ENCODE measurements around the gene MMAB. TPM values are rescaled to one million over a fixed set of nuclear protein-coding genes. Genes with fewer than 3 reads are reported as not detected.

The MMAB gene
- total and polyA plus RNA-seq, 5 donors = 37.0 to 50.7 (median 43.4) TPM

GRCh38 chr12:109512608-109513007 lies 60.7 kb downstream of the MMAB start:
- Histone ChIP-seq H3K27ac (ENCODE audit: low read length) (no peak overlapping the region), H3K4me1 (ENCODE audit: control insufficient read depth, insufficient read depth, low read length) (no peaks in the 10 kb centered on the region), H3K27me3 (ENCODE audit: control insufficient read depth, insufficient read depth) (no peaks in the 10 kb centered on the region), H3K9me3 (ENCODE audit: control insufficient read depth, low read length) (no peaks in the 10 kb centered on the region), H3K4me3 (ENCODE audit: low read length) (no peak overlapping the region)
- DNase-seq (no peak), ATAC-seq (no peak)
- intact Hi-C loops (cut with DNase I) = loop anchor here in 1 of 4 donors (10.0 kb wide), 1 partner anchor 62 kb away; the partner anchor contains the start of genes MMAB and MVK
- 78% methylated on average over 1 of the region's 1 CpG for WGBS

- DNase-seq (peak in 2 of 3 donors; percentile 62 to 79), ATAC-seq (peak; percentile 66 to 87)
- WGBS = 65% methylated on average over 15 of the region's 15 CpGs
- H3K9me3 ChIP-seq (ENCODE audit: control insufficient read depth, low read length) = no peaks in the 10 kb centered on the region
- no peak overlapping the region for H3K4me3 ChIP-seq (ENCODE audit: low read length)
- no peaks in the 10 kb centered on the region for H3K27me3 ChIP-seq (ENCODE audit: control insufficient read depth, insufficient read depth)
- peak overlapping the region; percentile 60 for H3K27ac ChIP-seq (ENCODE audit: low read length)
- intact Hi-C loops (cut with DNase I) = loop anchor here in 1 of 4 donors (10.0 kb wide), 1 partner anchor 65 kb away; the partner anchor contains the start of genes MMAB and MVK
- no peaks in the 10 kb centered on the region for H3K4me1 ChIP-seq (ENCODE audit: control insufficient read depth, insufficient read depth, low read length)
These were observed 63.1 kb downstream of the MMAB start for GRCh38 chr12:109510196-109510595.

DNA sequence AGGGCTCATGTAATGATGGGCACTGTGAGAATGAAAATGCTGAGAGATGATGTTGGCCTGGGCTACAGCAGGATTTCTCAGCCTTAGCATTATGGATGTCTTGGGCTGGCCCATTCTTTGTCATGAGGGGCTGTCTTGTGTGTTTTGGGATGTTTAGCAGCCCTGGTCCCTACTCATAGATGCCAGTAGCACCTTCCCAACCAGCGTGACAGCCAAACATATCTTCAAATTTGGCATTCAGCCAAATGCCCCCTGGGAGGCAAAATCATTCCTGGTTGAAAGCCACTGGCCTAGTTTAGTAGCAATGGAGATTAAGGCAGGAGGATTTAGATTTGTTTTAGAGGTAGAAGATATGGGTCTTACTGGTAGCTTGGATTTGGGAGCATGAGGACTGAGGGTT lies 69.2 kb downstream of the MMAB start:
- Histone ChIP-seq H3K27me3 (ENCODE audit: control insufficient read depth, insufficient read depth) (no peaks in the 10 kb centered on the region), H3K27ac (ENCODE audit: low read length) (no peak overlapping the region), H3K9me3 (ENCODE audit: control insufficient read depth, low read length) (no peaks in the 10 kb centered on the region), H3K4me1 (ENCODE audit: control insufficient read depth, insufficient read depth, low read length) (no peaks in the 10 kb centered on the region), H3K4me3 (ENCODE audit: low read length) (no peak overlapping the region)
- DNase-seq (no peak), ATAC-seq (no peak)
- intact Hi-C loops (cut with DNase I) = no loop called here
- WGBS = 31% methylated on average over 1 of the region's 1 CpG

Other genes starting within 250 kb of the MMAB start
- gene MYO1H, start 225.6 kb downstream of the MMAB start, total RNA-seq = under 1 TPM; 0.31 to 0.88 (median 0.51) TPM
- 0.09 TPM for gene MYO1H, start 225.6 kb downstream of the MMAB start, polyA plus RNA-seq
- 10 to 100 TPM; 28.3 to 76.9 (median 32.9) TPM for gene KCTD10, start 96.2 kb downstream of the MMAB start, total RNA-seq
- gene KCTD10, start 96.2 kb downstream of the MMAB start, polyA plus RNA-seq = 16.5 TPM
- 10 to 100 TPM; 39.9 to 53.2 (median 46.8) TPM for gene UBE3B, start 95.9 kb downstream of the MMAB start, total RNA-seq
- 22.6 TPM for gene UBE3B, start 95.9 kb downstream of the MMAB start, polyA plus RNA-seq
- gene MVK, start 290 bp upstream of the MMAB start, total RNA-seq = 10 to 100 TPM in 1 of 4 donors, 1 to 10 TPM in 3; 5.8 to 10.2 (median 6.9) TPM
- 9.6 TPM for gene MVK, start 290 bp upstream of the MMAB start, polyA plus RNA-seq
- 10 to 100 TPM in 2 of 4 donors, 1 to 10 TPM in 2; 9.3 to 16.4 (median 10.0) TPM for gene FAM222A, start 140.3 kb upstream of the MMAB start, total RNA-seq
- gene FAM222A, start 140.3 kb upstream of the MMAB start, polyA plus RNA-seq = 14.8 TPM

Measured in right cardiac atrium (tissue), 5 donors.